Endodermal cell (in vitro differentiated cells): Measurements from ENCODE around the gene GPS2. TPM values are rescaled to one million over a fixed set of nuclear protein-coding genes. Genes with fewer than 3 reads are reported as not detected.

Source experiments
- DNase-seq: peaks from one replicate; pipeline ENCODE4 v3.0.0-alpha.2; 2017
- H3K27ac ChIP-seq: 2 replicates; pipeline ENCODE4 v1.5.1; 2013; ENCODE audit warnings: mild to moderate bottlenecking, low read depth, low read length, moderate library complexity
- H3K27me3 ChIP-seq: 2 replicates; pipeline ENCODE4 v1.6.1; 2013; ENCODE audit warnings: mild to moderate bottlenecking, low read length, moderate library complexity; ENCODE audit not compliant: insufficient read depth, control insufficient read depth, poor library complexity, severe bottlenecking
- H3K36me3 ChIP-seq: 2 replicates; pipeline ENCODE4 v1.7.0; 2013; ENCODE audit warnings: mild to moderate bottlenecking, low read length, moderate library complexity; ENCODE audit not compliant: control insufficient read depth, insufficient read depth
- H3K4me1 ChIP-seq: one replicate; pipeline ENCODE4 v1.7.0; 2013; ENCODE audit warnings: low read length; ENCODE audit not compliant: control insufficient read depth, insufficient read depth
- H3K4me3 ChIP-seq: 2 replicates; pipeline ENCODE4 v1.5.1; 2013; ENCODE audit warnings: mild to moderate bottlenecking, low read length, moderate library complexity
- H3K9ac ChIP-seq: 2 replicates; pipeline ENCODE4 v1.6.1; 2013; ENCODE audit warnings: mild to moderate bottlenecking, low read length, moderate library complexity; ENCODE audit not compliant: poor library complexity, severe bottlenecking; ENCODE audit errors: extremely low read depth
- H3K9me3 ChIP-seq: 2 replicates; pipeline ENCODE4 v1.6.1; 2013; ENCODE audit warnings: mild to moderate bottlenecking, low read length, moderate library complexity; ENCODE audit not compliant: control insufficient read depth
- H3K27ac Mint-ChIP-seq: 2 replicates; pipeline ENCODE4 v1.8.0; 2020; ENCODE audit warnings: mixed read lengths
- H3K27me3 Mint-ChIP-seq: 2 replicates; pipeline ENCODE4 v1.8.0; 2021; ENCODE audit warnings: mild to moderate bottlenecking, mixed read lengths; ENCODE audit not compliant: insufficient read depth
- H3K36me3 Mint-ChIP-seq: 2 replicates; pipeline ENCODE4 v1.8.0; 2020; ENCODE audit warnings: low read depth, mixed read lengths
- H3K4me1 Mint-ChIP-seq: 2 replicates; pipeline ENCODE4 v1.8.0; 2020; ENCODE audit warnings: mixed read lengths
- H3K4me3 Mint-ChIP-seq: 2 replicates; pipeline ENCODE4 v1.8.0; 2020; ENCODE audit warnings: mild to moderate bottlenecking, moderate library complexity, mixed read lengths
- H3K9me3 Mint-ChIP-seq: 2 replicates; pipeline ENCODE4 v1.8.0; 2020; ENCODE audit warnings: mild to moderate bottlenecking, mixed read lengths
- CTCF ChIP-seq: fragments of 200-600 bp; sonication (generic); conservative IDR thresholded peaks from 2 replicates; pipeline ENCODE4 v1.5.0; 2021; ENCODE audit warnings: antibody characterized with exemption, mild to moderate bottlenecking
- WGBS, 2 experiments: methylation state at CpG; one replicate each; pipeline versions ENCODE4 v1.1.5 to v1.1.7; 2013; ENCODE audit warnings: missing lambda C conversion rate in 2 of 2, mixed read lengths in 1 of 2; ENCODE audit not compliant: insufficient coverage in 1 of 2, insufficient read length in 1 of 2; 5-methylcytosine and 5-hydroxymethylcytosine counted together
- total RNA-seq, 2 donors: library from RNA; stranded (reverse); fragmentation: NEBNext Ultra II Directional in 1 of 2; extraction: Animal tissue kit (Norgen Biotek cat#: 25700) in 1 of 2; gene quantifications; 2 replicates in 1 of 2; 3 replicates in 1 of 2; pipeline ENCODE4 v1.2.1, GENCODE V29; 2021

Gene GPS2
- total RNA-seq, 2 donors from 2014 or later: 43.6 to 47.2 TPM

GRCh38 chr17:7326186-7326585, 11.0 kb upstream of the GPS2 start:
- no peaks in the 10 kb centered on the region for H3K9me3 Mint-ChIP-seq
- H3K27ac Mint-ChIP-seq: no peak overlapping the region
- peaks cover 34% of the 10 kb centered on the region for H3K36me3 Mint-ChIP-seq
- Histone ChIP-seq H3K27ac (no peak overlapping the region), H3K9me3 (no peaks in the 10 kb centered on the region), H3K4me1 (no peaks in the 10 kb centered on the region), H3K9ac (no peak overlapping the region), H3K4me3 (no peak overlapping the region), H3K27me3 (no peaks in the 10 kb centered on the region), H3K36me3 (peaks cover 38% of the 10 kb centered on the region)
- no peak for DNase-seq
- H3K4me1 Mint-ChIP-seq: peaks cover 10% of the 10 kb centered on the region
- 96 to 98% methylated on average over 7 to 11 of the region's 11 CpGs for WGBS, 2 experiments
- no peaks in the 10 kb centered on the region for H3K27me3 Mint-ChIP-seq
- no peak for TF ChIP-seq CTCF
- no peak overlapping the region for H3K4me3 Mint-ChIP-seq

GRCh38 chr17:7325031-7325528, 9.9 kb upstream of the GPS2 start:
- H3K27me3 ChIP-seq: no peaks in the 10 kb centered on the region
- no peak overlapping the region for H3K9ac ChIP-seq
- Mint-ChIP-seq H3K4me3 (no peak overlapping the region), H3K27me3 (no peaks in the 10 kb centered on the region), H3K36me3 (peaks cover 44% of the 10 kb centered on the region), H3K4me1 (peaks cover 10% of the 10 kb centered on the region), H3K27ac (no peak overlapping the region), H3K9me3 (no peaks in the 10 kb centered on the region)
- H3K36me3 ChIP-seq: peaks cover 48% of the 10 kb centered on the region
- DNase-seq: no peak
- H3K9me3 ChIP-seq: no peaks in the 10 kb centered on the region
- TF ChIP-seq CTCF: no peak
- 97 to 100% methylated on average over 1 to 17 of the region's 19 CpGs for WGBS, 2 experiments
- H3K4me3 ChIP-seq: no peak overlapping the region
- no peak overlapping the region for H3K27ac ChIP-seq
- H3K4me1 ChIP-seq: no peaks in the 10 kb centered on the region

- Mint-ChIP-seq H3K4me1 (peaks cover 10% of the 10 kb centered on the region), H3K27ac (peak overlapping the region; percentile 70), H3K36me3 (peaks cover 45% of the 10 kb centered on the region), H3K9me3 (no peaks in the 10 kb centered on the region), H3K4me3 (no peak overlapping the region), H3K27me3 (no peaks in the 10 kb centered on the region)
- no peak for DNase-seq
- no peak overlapping the region for H3K27ac ChIP-seq
- H3K9me3 ChIP-seq: no peaks in the 10 kb centered on the region
- H3K36me3 ChIP-seq: peaks cover 48% of the 10 kb centered on the region
- no peak overlapping the region for H3K4me3 ChIP-seq
- H3K27me3 ChIP-seq: no peaks in the 10 kb centered on the region
- H3K4me1 ChIP-seq: no peaks in the 10 kb centered on the region
- no peak for TF ChIP-seq CTCF
- no peak overlapping the region for H3K9ac ChIP-seq
- WGBS, 2 experiments: 89 to 92% methylated on average over 2 to 3 of the region's 3 CpGs
Observed at GRCh38 chr17:7324438-7324779, 9.2 kb upstream of the GPS2 start.
